Parathyroid adenoma (tissue), 2 donors: ENCODE results near the gene MPP3.

Source experiments
- H2AFZ ChIP-seq: fragments of 300-600 bp; sonication (generic); one replicate; pipeline ENCODE4 v1.7.0; 2017; ENCODE audit warnings: antibody characterized with exemption, mild to moderate bottlenecking
- H3K27ac ChIP-seq: fragments of 300-600 bp; sonication (generic); one replicate; pipeline ENCODE4 v1.7.0; 2017
- H3K27me3 ChIP-seq: fragments of 300-600 bp; sonication (generic); one replicate; pipeline ENCODE4 v1.7.0; 2017; ENCODE audit warnings: low read length; ENCODE audit not compliant: control insufficient read depth, insufficient read depth
- H3K36me3 ChIP-seq: fragments of 300-600 bp; sonication (generic); one replicate; pipeline ENCODE4 v1.7.0; 2017; ENCODE audit warnings: low read length; ENCODE audit not compliant: control insufficient read depth, insufficient read depth
- H3K4me1 ChIP-seq: fragments of 300-600 bp; sonication (generic); one replicate; pipeline ENCODE4 v1.7.0; 2017; ENCODE audit warnings: control low read depth
- H3K4me2 ChIP-seq: fragments of 300-600 bp; sonication (generic); one replicate; pipeline ENCODE4 v1.7.0; 2017; ENCODE audit warnings: low read length
- H3K4me3 ChIP-seq: fragments of 300-600 bp; sonication (generic); one replicate; pipeline ENCODE4 v1.7.0; 2017; ENCODE audit warnings: low read depth, low read length
- H3K79me2 ChIP-seq: fragments of 300-600 bp; sonication (generic); one replicate; pipeline ENCODE4 v1.7.0; 2017; ENCODE audit warnings: control low read depth
- H3K9ac ChIP-seq: fragments of 300-600 bp; sonication (generic); one replicate; pipeline ENCODE4 v1.7.0; 2017; ENCODE audit warnings: mild to moderate bottlenecking
- H3K9me3 ChIP-seq: fragments of 300-600 bp; sonication (generic); one replicate; pipeline ENCODE4 v1.7.0; 2017; ENCODE audit warnings: low read length; ENCODE audit not compliant: control insufficient read depth
- CTCF ChIP-seq: fragments of 300-600 bp; sonication (generic); IDR thresholded peaks from one replicate; pipeline ENCODE4 v1.7.0; 2017; ENCODE audit warnings: antibody characterized with exemption, mild to moderate bottlenecking
- donor health status: primary hyperparathyroidism.

MPP3 gene

GRCh38 chr17:43860927-43861622 lies 28.1 kb upstream of the MPP3 start:
- H3K27me3 ChIP-seq: no peaks in the 10 kb centered on the region
- H2AFZ ChIP-seq: no peak overlapping the region
- TF ChIP-seq CTCF: no peak
- H3K4me1 ChIP-seq: no peaks in the 10 kb centered on the region
- no peak overlapping the region for H3K27ac ChIP-seq
- H3K4me3 ChIP-seq: no peak overlapping the region
- H3K9ac ChIP-seq: no peak overlapping the region
- no peaks in the 10 kb centered on the region for H3K9me3 ChIP-seq
- no peaks in the 10 kb centered on the region for H3K79me2 ChIP-seq
- H3K36me3 ChIP-seq: no peaks in the 10 kb centered on the region
- H3K4me2 ChIP-seq: no peak overlapping the region

- Histone ChIP-seq H2AFZ (no peak overlapping the region), H3K27me3 (no peaks in the 10 kb centered on the region), H3K4me2 (no peak overlapping the region), H3K9me3 (no peaks in the 10 kb centered on the region), H3K36me3 (no peaks in the 10 kb centered on the region), H3K9ac (no peak overlapping the region), H3K4me1 (no peaks in the 10 kb centered on the region), H3K4me3 (no peak overlapping the region), H3K79me2 (no peaks in the 10 kb centered on the region), H3K27ac (no peak overlapping the region)
- no peak for TF ChIP-seq CTCF
Observed at GRCh38 chr17:43860077-43860725, 27.3 kb upstream of the MPP3 start.

- H3K27ac ChIP-seq: no peak overlapping the region
- no peak for TF ChIP-seq CTCF
Observed at GRCh38 chr17:43857957-43858600, 25.1 kb upstream of the MPP3 start.

GRCh38 chr17:43857141-43857540 lies 24.2 kb upstream of the MPP3 start:
- no peaks in the 10 kb centered on the region for H3K4me1 ChIP-seq
- no peaks in the 10 kb centered on the region for H3K79me2 ChIP-seq
- H3K9me3 ChIP-seq: no peaks in the 10 kb centered on the region
- no peak overlapping the region for H3K9ac ChIP-seq
- no peak overlapping the region for H3K4me2 ChIP-seq
- TF ChIP-seq CTCF: no peak
- H3K27ac ChIP-seq: no peak overlapping the region
- no peaks in the 10 kb centered on the region for H3K36me3 ChIP-seq
- H3K4me3 ChIP-seq: no peak overlapping the region
- no peak overlapping the region for H2AFZ ChIP-seq
- H3K27me3 ChIP-seq: no peaks in the 10 kb centered on the region

More at GRCh38 chr17:43857957-43858600, 25.1 kb upstream of the MPP3 start:
- no peaks in the 10 kb centered on the region for H3K27me3 ChIP-seq
- no peak overlapping the region for H2AFZ ChIP-seq
- no peak overlapping the region for H3K9ac ChIP-seq
- H3K36me3 ChIP-seq: no peaks in the 10 kb centered on the region
- H3K9me3 ChIP-seq: no peaks in the 10 kb centered on the region
- no peak overlapping the region for H3K4me2 ChIP-seq
- no peaks in the 10 kb centered on the region for H3K79me2 ChIP-seq
- no peak overlapping the region for H3K4me3 ChIP-seq
- H3K4me1 ChIP-seq: no peaks in the 10 kb centered on the region
